Measurements from ENCODE around the gene P4HA2. TPM values are rescaled to one million over a fixed set of nuclear protein-coding genes. Genes with fewer than 3 reads are reported as not detected.

P4HA2 gene
- total and polyA plus RNA-seq, 7 donors: 4.2 to 35.2 (median 24.8) TPM

GRCh38 chr5:132267931-132268768, 40.5 kb upstream of the P4HA2 start:
- 70 to 72% methylated on average over 6 of the region's 6 CpGs for WGBS, 2 donors
- intact Hi-C loops (cut with DNase I): loop anchor here (10.0 kb wide), 1 partner anchor 227 kb away; the partner anchor contains the start of gene IRF1

DNA sequence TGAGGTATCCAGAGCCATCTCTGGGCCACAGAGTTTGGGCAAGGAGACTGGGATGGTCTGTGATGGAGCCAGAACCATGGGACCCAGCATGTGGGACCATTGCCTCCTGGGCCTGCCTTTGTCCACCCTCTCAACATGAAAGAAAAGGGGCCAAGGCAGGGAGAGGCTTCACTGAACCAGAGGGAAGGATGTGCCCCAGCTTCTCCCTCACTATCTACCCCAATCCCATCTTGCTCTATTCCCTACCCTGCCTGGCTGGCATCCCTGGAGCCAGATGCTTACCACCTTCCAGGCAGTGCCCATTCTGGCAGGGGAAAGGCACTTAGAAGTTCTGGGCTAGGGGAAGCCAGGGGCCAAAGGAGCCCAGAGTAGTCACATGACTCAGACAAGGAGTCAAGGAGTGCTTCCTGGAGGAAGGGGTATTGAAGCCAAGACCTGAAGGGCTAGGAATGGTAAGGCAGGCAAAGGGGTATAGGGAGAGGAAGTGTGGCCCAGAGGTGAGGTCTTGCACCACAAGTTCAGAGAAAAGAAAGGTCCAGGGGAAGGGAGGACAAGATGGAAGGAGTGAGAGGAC, 39.6 kb upstream of the P4HA2 start:
- Histone ChIP-seq H3K4me1 (peaks cover 0 to 91% (median 86%) of the 10 kb centered on the region in 4 donors), H3K27me3 (no peaks in the 10 kb centered on the region), H3K36me3 (peaks cover 16 to 75% (median 25%) of the 10 kb centered on the region in 4 donors), H3K9me3 (no peaks in the 10 kb centered on the region), H3K4me3 (no peak overlapping the region), H3K27ac (peak overlapping the region; percentile 97 to 99 (median 98))
- TF ChIP-seq CTCF (IDR thresholded peaks at IDR 0.05): no peak
- no peak for TF ChIP-seq POLR2AphosphoS5 (IDR thresholded peaks at IDR 0.05)
- TF ChIP-seq EP300 (IDR thresholded peaks at IDR 0.05): no peak
- TF ChIP-seq POLR2A (IDR thresholded peaks at IDR 0.05): no peak
- intact Hi-C loops (cut with DNase I): loop anchor here (10.0 kb wide), 1 partner anchor 228 kb away; the partner anchor contains the start of gene IRF1
- no peak for DNase-seq

More at GRCh38 chr5:132267931-132268768, 40.5 kb upstream of the P4HA2 start:
- TF ChIP-seq CTCF (IDR thresholded peaks at IDR 0.05) (no peak), POLR2AphosphoS5 (IDR thresholded peaks at IDR 0.05) (peak in 1 of 4 donors; percentile 18)
- Histone ChIP-seq H3K9me3 (no peaks in the 10 kb centered on the region), H3K36me3 (peaks cover 19 to 70% (median 26%) of the 10 kb centered on the region in 4 donors), H3K27me3 (no peaks in the 10 kb centered on the region), H3K27ac (peak overlapping the region; percentile 97 to 99 (median 98)), H3K4me3 (no peak overlapping the region), H3K4me1 (peaks cover 0 to 91% (median 87%) of the 10 kb centered on the region in 4 donors)
- DNase-seq: peak; percentile 78

GRCh38 chr5:132266836-132267160, 39.1 kb upstream of the P4HA2 start:
- intact Hi-C loops (cut with DNase I): loop anchor here (10.0 kb wide), 1 partner anchor 228 kb away; the partner anchor contains the start of gene IRF1
- DNase-seq: no peak
- peaks cover 12 to 74% (median 22%) of the 10 kb centered on the region in 4 donors for H3K36me3 ChIP-seq
- no peak overlapping the region for H3K4me3 ChIP-seq
- peak overlapping the region; percentile 97 to 99 (median 98) for H3K27ac ChIP-seq
- H3K9me3 ChIP-seq: no peaks in the 10 kb centered on the region
- no peaks in the 10 kb centered on the region for H3K27me3 ChIP-seq
- H3K4me1 ChIP-seq: peaks cover 0 to 94% (median 90%) of the 10 kb centered on the region in 4 donors
- no peak for TF ChIP-seq EP300 (IDR thresholded peaks at IDR 0.05)
- no peak for TF ChIP-seq POLR2AphosphoS5 (IDR thresholded peaks at IDR 0.05)
- no peak for TF ChIP-seq POLR2A (IDR thresholded peaks at IDR 0.05)
- TF ChIP-seq CTCF (IDR thresholded peaks at IDR 0.05): no peak
- WGBS, 2 donors: 95 to 96% methylated on average over 1 of the region's 1 CpG

GRCh38 chr5:132266031-132266835, 38.6 kb upstream of the P4HA2 start:
- TF ChIP-seq CTCF (IDR thresholded peaks at IDR 0.05): no peak
- TF ChIP-seq POLR2AphosphoS5 (IDR thresholded peaks at IDR 0.05): no peak
- no peak for TF ChIP-seq EP300 (IDR thresholded peaks at IDR 0.05)
- TF ChIP-seq POLR2A (IDR thresholded peaks at IDR 0.05): no peak
- Histone ChIP-seq H3K27ac (peak overlapping the region; percentile 97 to 99 (median 98)), H3K9me3 (no peaks in the 10 kb centered on the region), H3K36me3 (peaks cover 8 to 68% (median 17%) of the 10 kb centered on the region in 4 donors), H3K4me3 (no peak overlapping the region), H3K27me3 (no peaks in the 10 kb centered on the region), H3K4me1 (peaks cover 0 to 100% (median 96%) of the 10 kb centered on the region in 4 donors)
- 60 to 79% methylated on average over 7 of the region's 7 CpGs for WGBS, 2 donors
- intact Hi-C loops (cut with DNase I): loop anchor here (10.0 kb wide), 1 partner anchor 229 kb away; the partner anchor contains the start of gene IRF1
- no peak for DNase-seq
